HEK293 (cell line): ENCODE results near the gene NOX5.

Experiments used
- CTCF ChIA-PET: fragments of 350-600 bp; formaldehyde crosslinking; extraction: SDS; loops from one replicate; lab custom pipeline; 2021; ENCODE audit warnings: antibody characterized with exemption; lab: Yijun Ruan, JAX
- POLR2A ChIA-PET: fragments of 300-600 bp; formaldehyde crosslinking; extraction: SDS; loops from one replicate; lab custom pipeline; 2020; ENCODE audit warnings: antibody characterized with exemption, inconsistent platforms; lab: Yijun Ruan, JAX
- H3K27ac ChIP-seq: fragments of 200-500 bp; sonication (Bioruptor generic); 2 replicates; pipeline ENCODE4 v1.5.1; 2014; ENCODE audit warnings: low read depth, low read length, control low read depth, inconsistent platforms; ENCODE audit errors: extremely low read depth
- H3K36me3 ChIP-seq, 2 experiments: fragments of 200-500 bp in 1 of 2; sonication (Bioruptor generic) in 1 of 2; 1 replicate in 1 of 2; 2 replicates in 1 of 2; pipeline ENCODE4 v1.5.1; 2014 to 2017; ENCODE audit warnings: inconsistent platforms in 2 of 2, low read length in 2 of 2; ENCODE audit not compliant: control insufficient read depth in 2 of 2, insufficient read depth in 1 of 2
- H3K4me1 ChIP-seq: fragments of 200-500 bp; sonication (Bioruptor generic); 2 replicates; pipeline ENCODE4 v1.5.1; 2014; ENCODE audit warnings: mild to moderate bottlenecking, low read length, inconsistent platforms; ENCODE audit not compliant: control insufficient read depth, insufficient read depth
- H3K4me3 ChIP-seq: 2 replicates; pipeline ENCODE4 v1.5.1; 2011; ENCODE audit warnings: low read depth, mild to moderate bottlenecking, control low read depth, low read length, moderate library complexity
- H3K9me3 ChIP-seq: fragments of 200-500 bp; sonication (Bioruptor generic); 2 replicates; pipeline ENCODE4 v1.5.1; 2014; ENCODE audit warnings: low read depth, low read length, inconsistent platforms; ENCODE audit not compliant: control insufficient read depth, insufficient read depth
- ATF2 ChIP-seq: fragments of 450-650 bp; formaldehyde crosslinking; IDR thresholded peaks from 2 replicates; pipeline ENCODE4 v1.5.1; 2016; ENCODE audit warnings: missing biosample characterization, missing genetic modification characterization, low read depth
- CTCF ChIP-seq: fragments of 450-650 bp; formaldehyde crosslinking; IDR thresholded peaks from 2 replicates; pipeline ENCODE4 v1.5.1; 2016; ENCODE audit warnings: missing biosample characterization, missing genetic modification characterization
- FEZF1 ChIP-seq: fragments of 450-650 bp; formaldehyde crosslinking; IDR thresholded peaks from 2 replicates; pipeline ENCODE4 v1.5.1; 2016; ENCODE audit warnings: missing biosample characterization, missing genetic modification characterization
- HIC1 ChIP-seq: fragments of 450-650 bp; formaldehyde crosslinking; IDR thresholded peaks from 2 replicates; pipeline ENCODE4 v1.5.1; 2016; ENCODE audit warnings: missing biosample characterization, missing genetic modification characterization
- KLF1 ChIP-seq: fragments of 450-650 bp; formaldehyde crosslinking; IDR thresholded peaks from 2 replicates; pipeline ENCODE4 v1.5.1; 2016; ENCODE audit warnings: missing biosample characterization, missing genetic modification characterization
- ZBTB21 ChIP-seq: fragments of 450-650 bp; formaldehyde crosslinking; IDR thresholded peaks from 2 replicates; pipeline ENCODE4 v1.5.1; 2017; ENCODE audit warnings: missing biosample characterization, missing genetic modification characterization
- ZFP3 ChIP-seq: fragments of 450-650 bp; formaldehyde crosslinking; IDR thresholded peaks from 2 replicates; pipeline ENCODE4 v1.5.1; 2016; ENCODE audit warnings: low read depth, missing biosample characterization, missing genetic modification characterization
- ZFP69B ChIP-seq: fragments of 450-650 bp; formaldehyde crosslinking; IDR thresholded peaks from 2 replicates; pipeline ENCODE4 v1.5.1; 2016; ENCODE audit warnings: missing biosample characterization, missing genetic modification characterization
- ZIC2 ChIP-seq: fragments of 450-650 bp; formaldehyde crosslinking; IDR thresholded peaks from 2 replicates; pipeline ENCODE4 v1.5.1; 2016; ENCODE audit warnings: missing biosample characterization, missing genetic modification characterization
- ZNF133 ChIP-seq: fragments of 450-650 bp; formaldehyde crosslinking; IDR thresholded peaks from 2 replicates; pipeline ENCODE4 v1.5.1; 2016; ENCODE audit warnings: missing biosample characterization, missing genetic modification characterization
- ZNF16 ChIP-seq: fragments of 450-650 bp; formaldehyde crosslinking; IDR thresholded peaks from 2 replicates; pipeline ENCODE4 v1.5.1; 2016; ENCODE audit warnings: low read depth, missing biosample characterization, missing genetic modification characterization
- ZNF274 ChIP-seq, 2 experiments: fragments of 200-500 bp in 1 of 2; fragments of 450-650 bp in 1 of 2; sonication (Bioruptor generic) in 1 of 2; formaldehyde crosslinking in 1 of 2; IDR thresholded peaks; 2 replicates each; pipeline versions ENCODE4 v1.5.1 to v1.6.1; 2014 to 2016; ENCODE audit warnings: borderline replicate concordance in 1 of 2, inconsistent platforms in 1 of 2, low read length in 1 of 2, missing biosample characterization in 1 of 2, missing genetic modification characterization in 1 of 2
- ZNF302 ChIP-seq: fragments of 450-650 bp; formaldehyde crosslinking; IDR thresholded peaks from 2 replicates; pipeline ENCODE4 v1.5.1; 2016; ENCODE audit warnings: missing biosample characterization, missing genetic modification characterization, low read depth
- ZNF366 ChIP-seq: fragments of 450-650 bp; formaldehyde crosslinking; conservative IDR thresholded peaks from 2 replicates; pipeline ENCODE4 v1.5.1; 2016; ENCODE audit warnings: missing biosample characterization, missing genetic modification characterization
- ZNF416 ChIP-seq: fragments of 450-650 bp; formaldehyde crosslinking; IDR thresholded peaks from 2 replicates; pipeline ENCODE4 v1.5.1; 2016; ENCODE audit warnings: missing biosample characterization, missing genetic modification characterization
- ZNF473 ChIP-seq: fragments of 450-650 bp; formaldehyde crosslinking; IDR thresholded peaks from 2 replicates; pipeline ENCODE4 v1.5.1; 2017; ENCODE audit warnings: missing biosample characterization, missing genetic modification characterization
- ZNF510 ChIP-seq: fragments of 450-650 bp; formaldehyde crosslinking; IDR thresholded peaks from 2 replicates; pipeline ENCODE4 v1.5.1; 2018; ENCODE audit warnings: mild to moderate bottlenecking, missing genetic modification characterization, missing biosample characterization; ENCODE audit not compliant: insufficient replicate concordance
- ZNF610 ChIP-seq: fragments of 450-650 bp; formaldehyde crosslinking; IDR thresholded peaks from 2 replicates; pipeline ENCODE4 v1.5.1; 2016; ENCODE audit warnings: missing biosample characterization, missing genetic modification characterization, borderline replicate concordance
- ZNF747 ChIP-seq: fragments of 450-650 bp; formaldehyde crosslinking; IDR thresholded peaks from 2 replicates; pipeline ENCODE4 v1.5.1; 2016; ENCODE audit warnings: missing biosample characterization, missing genetic modification characterization
- ZNF792 ChIP-seq: fragments of 450-650 bp; formaldehyde crosslinking; IDR thresholded peaks from 2 replicates; pipeline ENCODE4 v1.5.1; 2016; ENCODE audit warnings: missing biosample characterization, missing genetic modification characterization
- ZSCAN16 ChIP-seq: fragments of 450-650 bp; formaldehyde crosslinking; IDR thresholded peaks from 2 replicates; pipeline ENCODE4 v1.5.1; 2016; ENCODE audit warnings: missing biosample characterization, missing genetic modification characterization
- ZXDB ChIP-seq: fragments of 450-650 bp; formaldehyde crosslinking; IDR thresholded peaks from 2 replicates; pipeline ENCODE4 v1.5.1; 2016; ENCODE audit warnings: missing biosample characterization, missing genetic modification characterization
- TF ChIP-seq, protein P1 (sequence below): fragments of 450-650 bp; formaldehyde crosslinking; IDR thresholded peaks from 2 replicates; pipeline ENCODE4 v1.5.1; 2017; ENCODE audit warnings: missing biosample characterization, missing genetic modification characterization

The NOX5 gene

DNA sequence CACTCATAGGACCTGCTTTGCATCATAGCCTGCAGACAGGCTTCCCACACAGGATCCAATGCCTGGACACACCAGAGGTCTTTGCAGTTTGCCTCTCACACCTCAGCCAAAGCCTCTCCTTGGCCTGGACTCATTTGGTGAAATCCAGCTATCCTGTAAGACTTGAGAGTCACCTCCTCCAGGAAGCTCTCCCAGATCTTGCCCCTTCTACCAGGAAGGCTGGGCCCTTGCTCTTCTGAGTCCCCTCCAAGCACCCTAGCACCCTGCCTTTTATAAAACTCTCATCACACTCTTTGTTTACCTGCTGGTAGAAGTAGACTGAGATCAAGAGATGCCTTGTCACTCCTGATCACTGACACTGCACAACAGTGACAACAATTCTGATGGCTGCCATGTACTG lies 79.1 kb downstream of the NOX5 start:
- ChIA-PET CTCF (no interaction called here), POLR2A (interaction anchor here (0.5 kb wide), 1 partner anchor 492 kb away, joined by 5 read pairs; no protein-coding TSS in a partner anchor)
- Histone ChIP-seq H3K9me3 (no peaks in the 10 kb centered on the region), H3K27ac (no peak overlapping the region), H3K36me3 (no peaks in the 10 kb centered on the region), H3K4me1 (peaks cover 18% of the 10 kb centered on the region), H3K4me3 (no peak overlapping the region)
- TF ChIP-seq ZNF416, result no peak
- no peak for TF ChIP-seq ZNF274 (IDR thresholded peaks at IDR 0.05; ENCODE audit: low read length)
- no peak for TF ChIP-seq ZNF274 (tag by site-specific recombination; IDR thresholded peaks at IDR 0.05; ENCODE audit: borderline replicate concordance)
- no peak for TF ChIP-seq ZNF747 (tag by site-specific recombination)
- TF ChIP-seq ZBTB21 (tag by site-specific recombination), result no peak
- TF ChIP-seq ZNF133, result no peak
- no peak for TF ChIP-seq ZNF16 (tag by site-specific recombination)
- no peak for TF ChIP-seq HIC1
- TF ChIP-seq CTCF (tag by site-specific recombination), result no peak
- no peak for TF ChIP-seq ATF2
- TF ChIP-seq ZNF610 (tag by site-specific recombination), result no peak
- no peak for TF ChIP-seq FEZF1 (tag by site-specific recombination)
- no peak for TF ChIP-seq ZNF302
- no peak for TF ChIP-seq ZNF510
- TF ChIP-seq ZFP3, result no peak
- no peak for TF ChIP-seq ZFP69B
- TF ChIP-seq ZNF792, result no peak
- TF ChIP-seq ZNF473 (tag by site-specific recombination), result no peak
- no peak for TF ChIP-seq ZXDB

GRCh38 chr15:69094124-69094921 lies 79.8 kb downstream of the NOX5 start:
- TF ChIP-seq ZNF366 (tag by site-specific recombination) (peak; percentile 82), KLF1 (tag by site-specific recombination) (peak; percentile 73), ZIC2 (tag by site-specific recombination) (peak; percentile 72), ZSCAN16 (tag by site-specific recombination) (0 out of 2 replicates have a peak, but pooled peaks have one; percentile 33)
- TF ChIP-seq, protein P1, sequence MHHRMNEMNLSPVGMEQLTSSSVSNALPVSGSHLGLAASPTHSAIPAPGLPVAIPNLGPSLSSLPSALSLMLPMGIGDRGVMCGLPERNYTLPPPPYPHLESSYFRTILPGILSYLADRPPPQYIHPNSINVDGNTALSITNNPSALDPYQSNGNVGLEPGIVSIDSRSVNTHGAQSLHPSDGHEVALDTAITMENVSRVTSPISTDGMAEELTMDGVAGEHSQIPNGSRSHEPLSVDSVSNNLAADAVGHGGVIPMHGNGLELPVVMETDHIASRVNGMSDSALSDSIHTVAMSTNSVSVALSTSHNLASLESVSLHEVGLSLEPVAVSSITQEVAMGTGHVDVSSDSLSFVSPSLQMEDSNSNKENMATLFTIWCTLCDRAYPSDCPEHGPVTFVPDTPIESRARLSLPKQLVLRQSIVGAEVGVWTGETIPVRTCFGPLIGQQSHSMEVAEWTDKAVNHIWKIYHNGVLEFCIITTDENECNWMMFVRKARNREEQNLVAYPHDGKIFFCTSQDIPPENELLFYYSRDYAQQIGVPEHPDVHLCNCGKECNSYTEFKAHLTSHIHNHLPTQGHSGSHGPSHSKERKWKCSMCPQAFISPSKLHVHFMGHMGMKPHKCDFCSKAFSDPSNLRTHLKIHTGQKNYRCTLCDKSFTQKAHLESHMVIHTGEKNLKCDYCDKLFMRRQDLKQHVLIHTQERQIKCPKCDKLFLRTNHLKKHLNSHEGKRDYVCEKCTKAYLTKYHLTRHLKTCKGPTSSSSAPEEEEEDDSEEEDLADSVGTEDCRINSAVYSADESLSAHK (tag by site-specific recombination), result no peak
- no peak overlapping the region for H3K4me3 ChIP-seq
- CTCF ChIA-PET, result interaction anchor here (0.7 kb wide), 1 partner anchor 138 kb away, joined by 3 read pairs; no protein-coding TSS in a partner anchor
- no peaks in the 10 kb centered on the region for H3K9me3 ChIP-seq
- H3K36me3 ChIP-seq, result no peaks in the 10 kb centered on the region
- H3K4me1 ChIP-seq, result peaks cover 12% of the 10 kb centered on the region
- H3K27ac ChIP-seq, result no peak overlapping the region
- POLR2A ChIA-PET, result no interaction called here
